ENCODE data around the gene ENDOG.

The ENDOG gene

GRCh38 chr9:128823362-128823902 lies 5.1 kb downstream of the ENDOG start:
- no peak for TF ChIP-seq MYC (IDR thresholded peaks at IDR 0.05; ENCODE audit: low read depth, low read length)
- no peak for TF ChIP-seq POLR2A (IDR thresholded peaks at IDR 0.05; ENCODE audit: extremely low read depth, insufficient read length)
- TF ChIP-seq, protein P1, sequence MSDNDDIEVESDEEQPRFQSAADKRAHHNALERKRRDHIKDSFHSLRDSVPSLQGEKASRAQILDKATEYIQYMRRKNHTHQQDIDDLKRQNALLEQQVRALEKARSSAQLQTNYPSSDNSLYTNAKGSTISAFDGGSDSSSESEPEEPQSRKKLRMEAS (IDR thresholded peaks at IDR 0.05; ENCODE audit: low read depth, low read length) = no peak
- TF ChIP-seq, protein P2, sequence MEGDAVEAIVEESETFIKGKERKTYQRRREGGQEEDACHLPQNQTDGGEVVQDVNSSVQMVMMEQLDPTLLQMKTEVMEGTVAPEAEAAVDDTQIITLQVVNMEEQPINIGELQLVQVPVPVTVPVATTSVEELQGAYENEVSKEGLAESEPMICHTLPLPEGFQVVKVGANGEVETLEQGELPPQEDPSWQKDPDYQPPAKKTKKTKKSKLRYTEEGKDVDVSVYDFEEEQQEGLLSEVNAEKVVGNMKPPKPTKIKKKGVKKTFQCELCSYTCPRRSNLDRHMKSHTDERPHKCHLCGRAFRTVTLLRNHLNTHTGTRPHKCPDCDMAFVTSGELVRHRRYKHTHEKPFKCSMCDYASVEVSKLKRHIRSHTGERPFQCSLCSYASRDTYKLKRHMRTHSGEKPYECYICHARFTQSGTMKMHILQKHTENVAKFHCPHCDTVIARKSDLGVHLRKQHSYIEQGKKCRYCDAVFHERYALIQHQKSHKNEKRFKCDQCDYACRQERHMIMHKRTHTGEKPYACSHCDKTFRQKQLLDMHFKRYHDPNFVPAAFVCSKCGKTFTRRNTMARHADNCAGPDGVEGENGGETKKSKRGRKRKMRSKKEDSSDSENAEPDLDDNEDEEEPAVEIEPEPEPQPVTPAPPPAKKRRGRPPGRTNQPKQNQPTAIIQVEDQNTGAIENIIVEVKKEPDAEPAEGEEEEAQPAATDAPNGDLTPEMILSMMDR (IDR thresholded peaks at IDR 0.05; ENCODE audit: low read depth, low read length) = no peak
- DNase-seq (ENCODE audit: low read depth) = no peak
- no peak overlapping the region for H3K4me3 ChIP-seq (ENCODE audit: low read depth, low read length)

GRCh38 chr9:128823903-128824406 lies 5.7 kb downstream of the ENDOG start:
- no peak for DNase-seq (ENCODE audit: low read depth)
- no peak overlapping the region for H3K4me3 ChIP-seq (ENCODE audit: low read depth, low read length)
- TF ChIP-seq, protein P2 (IDR thresholded peaks at IDR 0.05; ENCODE audit: low read depth, low read length) = no peak
- TF ChIP-seq POLR2A (IDR thresholded peaks at IDR 0.05; ENCODE audit: extremely low read depth, insufficient read length) = peak; percentile 12

- TF ChIP-seq MYC (IDR thresholded peaks at IDR 0.05; ENCODE audit: low read depth, low read length) (no peak), POLR2A (IDR thresholded peaks at IDR 0.05; ENCODE audit: extremely low read depth, insufficient read length) (no peak)
- TF ChIP-seq, protein P2 (IDR thresholded peaks at IDR 0.05; ENCODE audit: low read depth, low read length) = no peak
- TF ChIP-seq, protein P1 (IDR thresholded peaks at IDR 0.05; ENCODE audit: low read depth, low read length) = no peak
- H3K4me3 ChIP-seq (ENCODE audit: low read depth, low read length) = no peak overlapping the region
Observed at GRCh38 chr9:128824911-128825310, 6.6 kb downstream of the ENDOG start.

GRCh38 chr9:128825923-128826700 lies 7.8 kb downstream of the ENDOG start:
- TF ChIP-seq POLR2A (IDR thresholded peaks at IDR 0.05; ENCODE audit: extremely low read depth, insufficient read length) (no peak), MYC (IDR thresholded peaks at IDR 0.05; ENCODE audit: low read depth, low read length) (no peak)
- TF ChIP-seq, protein P1 (IDR thresholded peaks at IDR 0.05; ENCODE audit: low read depth, low read length) = no peak
- TF ChIP-seq, protein P2 (IDR thresholded peaks at IDR 0.05; ENCODE audit: low read depth, low read length) = no peak
- no peak for DNase-seq (ENCODE audit: low read depth)
- H3K4me3 ChIP-seq (ENCODE audit: low read depth, low read length) = no peak overlapping the region

More at GRCh38 chr9:128824911-128825310, 6.6 kb downstream of the ENDOG start:
- no peak for DNase-seq (ENCODE audit: low read depth)

- H3K4me3 ChIP-seq (ENCODE audit: low read depth, low read length) = peak overlapping the region; percentile 89
- DNase-seq (ENCODE audit: low read depth) = no peak
- TF ChIP-seq POLR2A (IDR thresholded peaks at IDR 0.05; ENCODE audit: extremely low read depth, insufficient read length) = no peak
- TF ChIP-seq, protein P2 (IDR thresholded peaks at IDR 0.05; ENCODE audit: low read depth, low read length) = no peak
- TF ChIP-seq, protein P1 (IDR thresholded peaks at IDR 0.05; ENCODE audit: low read depth, low read length) = no peak
- no peak for TF ChIP-seq MYC (IDR thresholded peaks at IDR 0.05; ENCODE audit: low read depth, low read length)
Observed at GRCh38 chr9:128828267-128828666, 10.0 kb downstream of the ENDOG start.
